NCI-H128 (cell line): Measurements from ENCODE around the gene MTHFD2L.

Experiments used
- DNase-seq: peaks from one replicate; lab custom pipeline; 2025; ENCODE audit not compliant: unreplicated experiment; lab: John Stamatoyannopoulos, UW

Gene MTHFD2L

DNA sequence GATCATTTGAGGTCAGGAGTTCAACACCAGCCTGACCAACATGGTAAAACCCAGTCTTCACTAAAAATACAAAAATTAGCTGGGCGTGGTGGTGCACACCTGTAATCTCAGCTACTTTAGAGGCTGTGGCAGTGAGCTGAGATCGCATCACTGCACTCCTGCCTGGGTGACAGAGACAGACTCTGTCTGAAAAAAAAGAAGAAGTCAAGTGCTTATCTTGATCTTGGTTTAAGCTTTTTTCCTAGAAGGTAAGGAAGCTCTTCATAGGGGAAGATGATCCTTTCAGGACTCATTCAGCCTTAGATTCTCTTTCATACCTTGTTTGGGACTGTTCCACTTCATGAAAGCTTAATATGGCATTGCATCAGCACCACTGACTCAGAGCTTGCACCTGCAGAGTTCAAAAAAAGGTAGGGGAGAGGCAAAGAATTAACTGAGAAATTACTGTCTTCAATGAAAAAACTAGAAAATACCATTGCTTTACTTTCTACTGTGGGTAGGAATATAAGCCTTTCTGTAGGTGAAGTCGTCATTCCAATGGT is 79.6 kb downstream of the MTHFD2L start:
- DNase-seq = no peak

DNA sequence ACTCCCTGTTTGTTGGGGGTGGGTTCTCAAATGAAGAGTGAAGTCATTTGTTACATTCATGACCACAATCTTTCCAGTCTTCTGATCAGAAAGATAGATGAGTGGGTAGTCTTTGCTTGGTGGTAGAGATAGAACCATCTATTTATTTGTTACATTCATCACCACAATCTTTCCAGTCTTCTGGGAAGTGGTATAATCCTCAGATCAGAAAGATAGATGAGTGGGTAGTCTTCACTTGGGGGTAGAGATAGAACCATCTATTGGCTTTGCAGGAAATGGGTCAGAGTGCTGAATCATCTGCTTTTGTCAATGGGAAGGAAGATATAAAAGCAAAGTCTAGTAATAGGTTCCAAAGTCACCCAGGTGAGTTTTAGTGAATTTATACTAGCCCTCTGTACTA is 86.1 kb downstream of the MTHFD2L start:
- no peak for DNase-seq

DNA sequence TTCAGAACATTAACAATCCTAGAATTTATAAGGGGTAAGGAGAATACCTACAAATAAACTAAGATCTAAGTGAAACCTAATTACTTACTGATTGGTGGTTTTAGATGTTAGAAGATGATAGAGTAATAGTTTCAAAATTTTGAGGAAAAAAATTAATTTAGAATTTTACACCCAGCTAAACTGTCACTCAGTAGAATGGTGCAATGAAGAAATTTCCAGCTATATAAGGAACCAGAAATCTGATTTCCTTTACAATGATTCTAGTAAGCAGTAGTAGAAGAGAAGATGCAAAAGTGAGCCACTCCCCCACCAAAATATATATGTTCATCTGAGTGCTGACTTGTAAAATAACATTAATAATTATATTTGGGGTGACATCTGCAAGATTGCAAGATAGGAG is 95.0 kb downstream of the MTHFD2L start:
- no peak for DNase-seq

DNA sequence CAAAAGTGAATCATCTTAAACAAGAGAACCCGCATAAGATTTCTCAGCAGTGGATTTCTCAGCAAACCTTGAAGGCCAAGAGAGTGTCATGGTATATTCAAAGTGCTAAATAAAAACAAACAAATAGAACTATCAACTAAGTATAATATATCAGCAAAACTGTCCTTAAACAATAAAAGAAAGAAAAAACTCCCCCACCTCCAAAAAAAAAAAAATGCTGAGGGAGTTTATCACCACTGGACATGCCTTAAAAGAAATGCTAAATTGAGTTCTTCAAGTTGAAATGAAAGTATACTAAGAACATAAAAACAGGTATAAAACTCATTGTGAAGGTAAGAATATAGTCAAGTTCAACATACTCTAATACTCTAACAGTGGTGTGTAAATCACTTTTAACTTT is 96.5 kb downstream of the MTHFD2L start:
- no peak for DNase-seq

DNA sequence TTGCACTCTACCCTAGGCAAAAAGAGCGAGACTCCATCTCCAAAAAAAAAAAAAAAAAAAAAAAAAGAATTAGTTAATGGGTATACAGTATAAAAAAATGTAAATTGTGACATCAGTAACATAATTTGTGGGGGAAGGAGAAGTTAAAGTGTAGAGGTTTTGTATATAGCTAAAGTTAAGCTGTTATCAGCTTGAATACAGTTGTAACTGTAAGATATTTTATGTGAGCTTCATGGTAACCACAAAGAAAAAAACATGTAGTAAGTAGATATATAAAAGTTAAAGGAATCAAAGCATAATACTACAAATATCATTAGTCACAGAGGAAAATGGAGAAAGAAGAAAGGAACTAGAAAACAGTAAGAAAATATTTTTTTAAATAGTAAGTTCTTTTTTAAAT is 97.2 kb downstream of the MTHFD2L start:
- no peak for DNase-seq

DNA sequence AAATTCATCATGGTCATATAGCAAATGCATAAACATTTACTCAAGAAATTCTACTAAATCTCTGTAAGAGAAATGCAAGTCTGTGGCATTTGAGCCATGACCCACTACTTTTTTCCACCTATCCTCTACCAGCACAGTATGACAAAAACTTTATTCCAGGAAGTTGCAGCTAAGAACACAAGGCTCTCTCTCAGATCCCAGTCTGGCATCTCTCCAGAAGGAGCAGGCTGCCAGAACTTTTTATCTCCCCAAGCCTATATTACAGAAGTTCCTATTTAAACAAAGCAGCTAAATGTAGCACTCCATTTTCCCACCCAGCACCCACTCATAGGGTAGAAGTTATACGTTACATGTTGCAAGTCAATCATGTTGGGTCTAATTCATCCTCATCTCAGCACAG is 101.0 kb downstream of the MTHFD2L start:
- DNase-seq = no peak

DNA sequence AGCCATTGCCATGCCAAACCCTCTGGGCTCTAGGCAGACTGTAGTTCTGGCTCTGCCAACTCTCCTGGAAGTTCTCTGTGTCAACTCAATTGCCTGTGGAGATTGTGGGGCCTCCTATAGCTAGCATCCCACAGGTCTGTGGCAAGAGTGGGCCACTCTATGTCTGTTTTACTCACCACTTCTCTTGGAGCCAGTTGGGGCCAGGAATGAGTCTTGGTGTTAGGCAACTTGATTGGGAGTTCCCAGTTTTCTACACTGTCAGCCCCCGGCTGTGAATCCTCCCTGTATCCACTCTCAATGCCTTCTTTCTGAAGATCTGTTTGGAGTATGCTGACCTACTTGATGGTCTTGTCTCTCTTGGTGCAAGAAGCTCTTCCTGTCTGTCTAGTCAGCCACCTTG is 102.1 kb downstream of the MTHFD2L start:
- DNase-seq = no peak

DNA sequence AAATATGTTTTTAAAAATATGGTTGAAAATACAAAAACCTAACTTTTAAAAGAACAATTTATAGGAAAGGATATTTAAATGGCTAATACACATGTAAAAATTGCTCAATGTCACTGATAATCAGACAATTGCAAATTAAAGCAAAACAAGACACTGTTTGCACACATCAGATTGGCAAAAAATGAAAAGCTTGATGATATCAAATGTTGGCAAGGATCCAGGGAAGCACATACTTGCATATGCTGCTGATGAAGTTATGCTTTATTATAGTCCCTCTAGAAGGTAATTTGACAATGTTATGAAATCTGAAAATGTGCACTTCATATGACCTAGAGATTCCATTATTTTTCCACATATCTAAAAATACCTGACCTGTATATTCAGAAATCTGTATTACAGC is 104.6 kb downstream of the MTHFD2L start:
- DNase-seq = no peak

DNA sequence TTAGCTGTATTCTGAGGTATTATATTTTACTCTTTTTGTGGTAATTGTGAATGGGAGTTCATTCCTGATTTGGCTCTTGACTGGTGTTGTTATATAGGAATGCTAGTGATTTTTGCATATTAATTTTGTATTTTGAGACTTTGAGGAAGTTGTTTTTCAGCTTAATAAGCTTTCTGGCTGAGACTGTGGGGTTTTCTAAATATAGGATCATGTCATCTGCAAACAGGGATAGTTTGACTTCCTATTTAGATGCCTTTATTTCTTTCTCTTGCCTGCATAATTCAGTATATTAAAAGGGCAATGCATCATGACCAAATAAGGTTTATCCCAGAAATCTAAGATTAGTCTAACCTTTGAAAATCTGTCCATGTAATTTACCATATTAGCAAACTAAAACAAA is 105.6 kb downstream of the MTHFD2L start:
- DNase-seq = no peak

DNA sequence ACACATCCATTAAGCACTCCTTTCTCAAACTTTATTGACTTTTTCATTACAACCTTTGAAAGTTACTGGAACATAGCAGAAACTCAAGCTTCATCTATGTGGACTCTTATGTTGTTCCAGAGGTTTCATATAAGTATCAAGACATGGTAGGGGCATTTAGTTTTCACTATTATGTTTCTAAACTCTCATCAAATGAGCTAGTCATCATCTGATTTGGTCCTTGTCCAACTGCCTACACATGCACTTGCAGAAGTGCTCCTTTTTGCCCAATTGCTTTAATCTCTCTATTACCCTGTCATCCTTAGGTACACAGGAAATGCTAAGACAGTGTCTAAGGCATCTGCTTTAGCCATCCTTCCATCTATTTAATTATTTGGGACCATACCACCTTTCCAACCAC is 108.2 kb downstream of the MTHFD2L start:
- no peak for DNase-seq

DNA sequence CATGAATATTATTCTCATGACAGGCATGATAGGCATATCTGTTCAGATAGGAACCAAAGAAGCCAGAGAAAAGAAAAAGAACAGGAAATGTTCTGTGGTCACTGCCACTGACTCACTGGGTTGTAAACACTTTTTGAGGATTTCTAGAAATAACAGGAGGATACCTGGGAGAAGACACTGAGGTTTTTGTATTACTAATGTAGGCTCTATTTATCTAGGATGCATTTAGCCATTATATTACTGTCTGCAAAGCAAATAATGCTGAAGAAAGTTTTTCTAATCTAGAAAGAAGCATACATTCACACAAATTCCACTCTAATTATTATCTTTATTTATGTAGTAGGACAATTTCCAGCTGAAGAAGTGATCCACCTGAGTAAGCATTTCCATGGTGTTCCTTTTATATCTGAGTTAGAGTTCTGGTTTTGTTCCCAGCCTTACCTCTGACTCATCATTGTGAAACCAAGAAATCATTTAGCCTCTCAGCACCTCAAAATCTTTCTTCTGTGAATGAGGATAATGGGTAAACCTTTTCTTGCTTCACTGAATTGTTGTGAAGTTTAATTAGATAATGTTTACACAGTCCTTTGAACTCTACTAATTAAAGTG is 110.2 kb downstream of the MTHFD2L start:
- DNase-seq = no peak

DNA sequence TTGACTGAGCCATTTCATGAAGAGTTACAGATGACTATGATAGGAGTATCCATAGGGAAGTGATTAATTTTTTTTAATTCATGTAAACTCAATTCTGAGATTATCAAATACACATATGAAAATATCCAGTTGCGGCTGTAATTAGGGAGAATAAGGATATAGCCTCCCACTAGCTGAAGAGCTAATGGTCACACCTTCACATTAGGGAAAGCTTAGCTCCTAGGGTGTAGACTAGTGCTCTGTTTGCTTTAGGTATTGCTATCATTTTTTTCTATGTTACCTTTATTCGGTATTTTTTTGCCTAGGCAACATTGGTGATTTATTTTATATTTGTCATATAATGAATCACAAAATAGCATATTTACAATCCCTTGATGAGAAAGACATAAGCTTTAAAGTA is 110.7 kb downstream of the MTHFD2L start:
- DNase-seq = no peak

DNA sequence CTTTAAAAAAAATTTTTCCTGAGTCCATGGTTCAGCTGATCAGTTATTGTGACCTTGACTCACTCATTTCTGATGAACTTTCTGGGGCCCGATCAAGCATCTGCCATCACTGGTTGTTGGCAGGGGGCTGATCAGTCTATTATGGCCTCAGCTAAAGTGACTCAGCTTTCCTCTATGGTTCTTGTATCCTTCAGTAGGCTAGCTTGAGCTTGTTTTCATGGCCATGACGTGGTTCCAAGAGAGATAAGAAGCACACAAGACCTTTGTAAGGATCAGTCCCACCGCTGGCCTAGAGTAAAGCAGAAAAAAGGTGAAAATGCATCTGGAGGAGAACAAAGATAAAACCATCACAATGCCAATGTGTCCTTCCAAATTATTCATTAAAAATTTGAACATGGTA is 120.6 kb downstream of the MTHFD2L start:
- DNase-seq = no peak

DNA sequence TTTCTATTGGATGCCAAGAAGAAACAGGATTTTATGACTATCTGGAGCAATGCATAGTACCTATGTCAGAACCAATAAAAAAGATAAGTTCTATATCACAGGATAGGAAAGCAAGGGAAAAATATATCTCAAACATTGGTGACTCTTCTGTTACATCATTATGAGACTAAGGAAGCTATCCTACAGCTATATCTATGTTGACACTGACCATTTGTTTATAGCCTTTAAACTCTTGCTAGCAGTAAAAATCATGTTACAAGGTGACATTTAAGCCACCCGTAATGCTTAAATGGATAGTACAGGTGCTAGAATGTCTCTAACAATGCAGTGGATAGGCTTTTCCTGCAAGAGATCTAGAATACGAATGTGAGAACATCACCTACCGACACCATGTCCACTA is 121.8 kb downstream of the MTHFD2L start:
- no peak for DNase-seq

DNA sequence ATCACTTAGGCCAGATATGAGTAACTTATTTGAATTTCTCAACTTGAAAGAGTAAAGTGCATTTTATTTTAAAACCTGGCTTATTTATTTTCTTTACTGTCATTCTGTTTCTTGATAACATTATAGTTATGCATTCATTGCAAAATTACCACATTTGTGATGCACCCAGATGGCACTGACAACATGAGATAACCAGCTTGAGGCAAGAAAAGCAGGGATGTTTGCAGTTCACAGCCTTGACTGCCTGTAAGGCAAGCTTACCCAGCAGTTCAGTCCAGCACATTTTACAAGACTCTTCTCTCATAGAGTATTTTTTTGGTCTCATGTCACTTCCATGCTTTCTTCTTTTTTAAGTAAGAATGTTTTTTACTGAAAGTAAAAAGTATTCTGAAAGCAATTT is 125.0 kb downstream of the MTHFD2L start:
- DNase-seq = no peak

DNA sequence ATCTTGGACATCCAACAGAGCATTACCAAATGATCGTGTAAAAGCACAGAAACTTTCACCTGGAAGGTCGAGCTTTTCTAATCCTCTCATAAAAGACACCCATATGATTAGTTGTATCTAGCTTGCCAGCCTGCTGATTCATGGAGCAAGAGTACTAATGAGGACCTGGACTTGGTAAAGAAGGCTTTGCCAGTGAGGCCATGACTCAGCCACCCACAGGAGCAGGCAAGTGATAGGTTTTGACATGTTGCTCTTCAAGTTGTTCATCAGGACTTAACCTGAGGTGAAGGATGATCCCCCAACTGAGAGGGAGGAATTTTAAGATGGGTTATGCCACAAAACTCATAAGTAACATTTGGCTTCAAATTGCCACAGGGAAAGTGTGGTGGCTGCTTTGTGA is 125.7 kb downstream of the MTHFD2L start:
- no peak for DNase-seq

DNA sequence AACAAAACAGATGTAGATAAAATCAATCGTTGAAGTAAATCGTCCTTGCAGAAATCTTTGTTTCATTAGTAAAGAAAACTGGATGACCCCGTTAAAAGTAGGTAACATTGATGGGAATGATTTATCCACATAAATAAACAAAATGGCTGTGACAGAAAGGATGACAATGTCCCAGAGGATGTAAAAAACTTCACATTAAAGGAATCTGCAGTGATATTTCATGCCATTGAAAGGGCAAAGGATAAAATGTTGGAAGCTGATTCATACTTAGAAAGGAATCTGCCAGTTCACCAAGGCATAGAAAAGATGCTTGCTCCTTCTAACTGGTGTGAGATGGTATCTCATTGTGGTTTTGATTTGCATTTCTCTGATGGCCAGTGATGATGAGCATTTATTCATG is 126.1 kb downstream of the MTHFD2L start:
- no peak for DNase-seq

DNA sequence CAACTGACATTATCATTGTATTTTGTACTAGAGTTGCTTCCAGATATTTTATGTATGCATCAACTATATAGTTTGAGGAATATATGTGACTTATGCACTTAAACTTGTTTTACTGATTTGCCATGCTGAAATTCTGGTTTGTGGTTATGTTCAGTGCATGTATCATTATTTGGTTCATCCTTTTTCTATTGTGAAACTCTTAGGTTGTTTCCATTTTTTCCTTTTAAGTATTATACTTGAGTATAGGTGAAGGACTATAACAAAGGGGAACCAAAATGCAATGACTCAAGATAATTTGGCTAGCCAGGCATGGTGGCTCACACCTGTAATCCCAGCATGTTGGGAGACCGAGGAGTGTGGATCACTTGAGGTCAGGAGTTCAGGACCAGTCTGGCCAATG is 129.2 kb downstream of the MTHFD2L start:
- DNase-seq = no peak

DNA sequence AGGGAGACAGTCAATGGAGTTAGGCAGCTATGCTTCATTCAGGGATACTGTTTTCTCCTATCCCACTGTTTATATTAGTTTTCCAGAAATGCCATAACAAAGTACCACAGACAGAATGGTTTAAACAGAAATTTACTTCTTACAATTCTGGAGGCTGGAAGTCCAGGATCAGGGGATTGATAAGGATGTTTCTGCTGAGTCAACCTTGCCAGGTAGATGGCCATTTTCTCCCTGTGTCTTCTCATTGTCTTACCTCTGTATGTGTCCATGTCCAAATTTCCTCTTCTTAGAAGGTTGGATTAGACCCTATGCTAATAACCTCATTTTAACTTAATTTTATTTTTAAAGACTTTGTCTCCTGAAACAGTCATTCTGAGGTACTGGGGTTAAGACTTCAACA is 129.9 kb downstream of the MTHFD2L start:
- no peak for DNase-seq

DNA sequence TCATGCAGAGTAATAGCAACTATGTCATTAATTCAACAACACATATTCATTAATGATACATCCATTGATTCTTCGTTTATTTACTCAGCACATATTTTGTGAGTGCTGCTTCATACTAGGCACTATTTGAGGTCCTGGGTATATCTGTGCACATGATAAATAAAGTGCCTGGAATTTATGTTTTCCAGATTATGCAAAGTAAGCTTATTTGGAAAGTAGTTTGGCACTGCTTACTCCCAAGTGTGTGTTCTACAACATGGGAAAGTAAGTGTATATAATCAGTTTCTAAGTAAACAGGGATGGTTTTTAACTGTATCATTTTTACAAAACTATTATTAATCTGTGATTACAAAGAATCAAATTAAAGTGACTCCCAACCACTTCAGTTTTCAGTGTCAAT is 133.6 kb downstream of the MTHFD2L start:
- DNase-seq = no peak

DNA sequence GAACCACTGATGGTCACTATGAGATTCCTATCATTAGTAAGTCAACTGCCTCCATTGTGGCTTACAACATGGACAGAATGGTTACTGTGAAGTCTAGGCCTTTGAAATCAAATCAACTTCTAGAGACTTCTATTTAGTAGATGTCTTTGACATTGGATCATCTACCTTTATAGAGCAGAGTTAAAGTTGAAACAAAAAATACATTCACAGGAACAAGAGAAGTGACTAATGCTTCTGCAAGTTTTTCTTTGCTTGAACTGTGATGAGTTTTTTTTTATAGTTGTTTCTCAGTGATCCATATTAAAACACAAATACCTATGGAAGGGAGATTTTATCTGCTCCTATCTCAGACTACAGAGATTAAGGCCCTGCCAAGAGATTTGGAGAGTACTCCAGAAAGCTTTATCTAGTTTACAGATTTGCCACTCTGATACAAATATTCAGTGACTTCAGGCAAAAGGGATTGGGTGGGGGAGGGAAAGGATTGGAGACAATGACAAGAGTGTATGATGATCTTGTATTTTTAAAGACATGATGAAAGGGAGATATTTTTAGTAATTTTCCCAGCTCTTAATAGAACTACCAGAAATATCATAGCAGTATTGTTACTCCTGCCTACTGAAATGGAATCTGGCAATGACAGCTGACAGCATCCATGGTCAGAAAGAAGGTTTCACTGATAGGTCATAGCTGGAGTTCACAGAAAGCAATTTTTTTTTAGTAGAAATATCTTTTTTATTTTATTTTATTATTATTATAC is 134.4 kb downstream of the MTHFD2L start:
- DNase-seq = no peak

DNA sequence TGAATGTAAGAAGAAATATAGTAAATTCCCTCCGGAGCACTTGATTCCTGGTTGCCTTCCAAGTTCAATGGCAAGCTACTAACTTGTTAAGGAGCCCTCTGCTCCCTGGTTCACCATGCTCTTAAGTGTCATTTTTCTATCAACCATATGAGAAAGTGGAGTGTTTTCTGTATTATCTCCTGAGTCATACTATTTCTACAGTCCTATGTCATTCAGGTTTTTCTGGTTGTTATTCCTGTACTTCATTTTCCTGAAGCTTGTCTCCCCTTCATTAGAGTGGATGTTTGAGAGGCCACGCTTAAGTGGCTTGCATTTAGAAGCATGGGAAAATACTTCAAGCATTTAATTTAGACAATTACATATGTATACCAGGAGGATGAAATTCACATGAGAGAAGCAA is 135.6 kb downstream of the MTHFD2L start:
- no peak for DNase-seq

DNA sequence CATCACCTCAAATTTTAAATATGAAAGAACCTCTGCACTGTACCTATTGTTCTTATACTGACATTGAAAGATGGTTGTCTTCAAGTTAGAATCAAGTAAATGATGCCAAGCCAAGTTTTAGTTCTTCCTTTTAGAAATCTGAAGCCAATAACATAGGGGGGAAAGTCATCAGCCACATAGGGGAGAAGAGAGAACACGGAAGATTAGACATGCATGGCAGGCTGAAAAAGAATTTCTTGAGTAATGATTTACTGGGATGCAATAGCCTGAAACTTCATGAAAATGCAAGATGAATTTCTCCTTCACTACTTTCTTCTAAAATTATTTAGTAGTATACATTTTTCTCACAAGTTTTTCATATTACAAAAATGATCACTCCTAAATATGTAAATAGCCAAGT is 136.8 kb downstream of the MTHFD2L start:
- no peak for DNase-seq
